GM12865 (cell line): Measurements from ENCODE around the gene RNF215.

Experiments used
- DNase-seq: peaks from one replicate; pipeline ENCODE4 v3.0.0; 2010; ENCODE audit warnings: low read depth
- H3K4me3 ChIP-seq: 2 replicates; pipeline ENCODE4 v1.5.1; 2011; ENCODE audit warnings: mild to moderate bottlenecking, low read depth, low read length, control low read depth
- CTCF ChIP-seq: IDR thresholded peaks from 2 replicates; pipeline ENCODE4 v1.5.1; 2011; ENCODE audit warnings: low read length, control low read depth, low read depth, inconsistent platforms; ENCODE audit not compliant: insufficient read depth; ENCODE audit errors: missing control alignments

Gene RNF215

GRCh38 chr22:30332994-30333706 is 54.1 kb downstream of the RNF215 start:
- DNase-seq = no peak
- no peak for TF ChIP-seq CTCF
- H3K4me3 ChIP-seq = no peak overlapping the region

- no peak for TF ChIP-seq CTCF
- H3K4me3 ChIP-seq = no peak overlapping the region
- DNase-seq = no peak
Observed at GRCh38 chr22:30332551-30332950, 54.7 kb downstream of the RNF215 start.
